NCI-H2227 (cell line): ENCODE results near the gene RRP36.
"Not testable (repeated sequence)": the region's sequence is repeated elsewhere in the genome, so short reads cannot be mapped to it uniquely, and the experiment has no call there.

Experiments used
- DNase-seq: peaks from one replicate; lab custom pipeline; 2025; ENCODE audit not compliant: unreplicated experiment; lab: John Stamatoyannopoulos, UW

Gene RRP36

GRCh38 chr6:43036712-43037111 is 15.3 kb downstream of the RRP36 start:
- no peak for DNase-seq

- DNase-seq = no peak
These were observed 15.8 kb downstream of the RRP36 start for GRCh38 chr6:43037197-43037596.

- DNase-seq = no peak
These were observed 16.3 kb downstream of the RRP36 start for GRCh38 chr6:43037706-43038105.

- DNase-seq = no peak
These were observed 17.3 kb downstream of the RRP36 start for GRCh38 chr6:43038727-43039126.

GRCh38 chr6:43040542-43041257 is 19.3 kb downstream of the RRP36 start:
- DNase-seq = no peak

- not testable (repeated sequence) for DNase-seq
These were observed 20.1 kb downstream of the RRP36 start for GRCh38 chr6:43041475-43041874.

- no peak for DNase-seq
These were observed 21.9 kb downstream of the RRP36 start for GRCh38 chr6:43043310-43043709.

GRCh38 chr6:43045371-43045930 is 24.0 kb downstream of the RRP36 start:
- no peak for DNase-seq

GRCh38 chr6:43047998-43048397 is 26.6 kb downstream of the RRP36 start:
- DNase-seq = no peak

- no peak for DNase-seq
These were observed 29.6 kb downstream of the RRP36 start for GRCh38 chr6:43050981-43051380.

GRCh38 chr6:43052225-43052841 is 30.9 kb downstream of the RRP36 start:
- DNase-seq = no peak

- DNase-seq = no peak
These were observed 31.6 kb downstream of the RRP36 start for GRCh38 chr6:43052842-43053544.

GRCh38 chr6:43053545-43054205 is 32.3 kb downstream of the RRP36 start, which contains the start of gene CUL7:
TSS of gene CUL7 (minus strand) at chr6:43053851. CDS start at chr6:43052788, 1,063 bp downstream.
- peak; percentile 92 for DNase-seq

- DNase-seq = no peak
These were observed 33.0 kb downstream of the RRP36 start for GRCh38 chr6:43054206-43054943.

GRCh38 chr6:43055966-43056365 is 34.5 kb downstream of the RRP36 start:
- no peak for DNase-seq

GRCh38 chr6:43058531-43058930 is 37.1 kb downstream of the RRP36 start:
- DNase-seq = no peak

GRCh38 chr6:43059168-43060033 is 38.0 kb downstream of the RRP36 start, which contains the start of the genes KLC4 and MRPL2:
TSS of gene KLC4 (plus strand) at chr6:43059631. CDS start at chr6:43061336, 1,705 bp downstream.
TSS of gene MRPL2 (minus strand) at chr6:43059434. CDS start at chr6:43059381, 53 bp downstream.
- peak; percentile 97 for DNase-seq

- DNase-seq = no peak
These were observed 38.8 kb downstream of the RRP36 start for GRCh38 chr6:43060034-43060754.
